Fibroblast of gingiva (primary cell): ENCODE results near the gene CPTP.
A peak's percentile ranks its signal among the peaks of the same experiment; 100 is the strongest.
"Not testable (repeated sequence)": the region's sequence is repeated elsewhere in the genome, so short reads cannot be mapped to it uniquely, and the experiment has no call there.

ENCODE experiments used
- DNase-seq: peaks from one replicate; pipeline ENCODE4 v3.0.0-alpha.2; 2011; ENCODE audit warnings: low read depth

CPTP gene

DNA sequence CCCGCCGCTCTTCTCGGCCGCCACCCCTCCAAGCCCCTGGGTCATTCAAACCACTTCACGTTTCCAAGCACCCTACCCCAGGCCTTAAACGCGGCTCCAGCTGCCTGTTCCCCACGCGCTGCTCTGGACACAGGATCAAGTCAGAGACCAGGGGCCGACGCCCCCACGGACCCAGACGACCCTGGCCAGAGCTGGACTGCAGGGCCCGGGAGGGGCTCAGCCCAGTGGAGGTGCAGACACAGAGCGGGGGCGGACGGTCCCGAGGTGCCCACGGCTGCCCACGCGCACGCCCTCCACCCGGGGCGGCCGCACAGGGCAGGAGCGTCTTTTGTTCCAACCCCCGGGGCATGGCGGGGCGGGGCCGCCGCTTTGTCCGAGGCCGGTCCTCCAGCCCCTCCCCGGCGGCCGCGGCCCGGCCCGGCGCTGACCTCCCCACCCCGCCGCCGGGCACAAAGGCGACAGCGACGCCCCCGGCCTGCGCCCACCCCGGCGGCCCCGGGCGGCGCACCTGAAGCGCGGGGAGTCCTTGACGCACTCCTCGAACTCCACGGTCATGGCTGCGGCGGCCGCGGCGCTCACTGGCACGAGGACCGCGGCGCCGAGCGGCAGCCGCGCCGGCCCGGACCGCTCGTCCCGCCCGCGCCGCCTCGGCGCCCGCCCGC lies 17.2 kb upstream of the CPTP start:
- peak; percentile 40 for DNase-seq

DNA sequence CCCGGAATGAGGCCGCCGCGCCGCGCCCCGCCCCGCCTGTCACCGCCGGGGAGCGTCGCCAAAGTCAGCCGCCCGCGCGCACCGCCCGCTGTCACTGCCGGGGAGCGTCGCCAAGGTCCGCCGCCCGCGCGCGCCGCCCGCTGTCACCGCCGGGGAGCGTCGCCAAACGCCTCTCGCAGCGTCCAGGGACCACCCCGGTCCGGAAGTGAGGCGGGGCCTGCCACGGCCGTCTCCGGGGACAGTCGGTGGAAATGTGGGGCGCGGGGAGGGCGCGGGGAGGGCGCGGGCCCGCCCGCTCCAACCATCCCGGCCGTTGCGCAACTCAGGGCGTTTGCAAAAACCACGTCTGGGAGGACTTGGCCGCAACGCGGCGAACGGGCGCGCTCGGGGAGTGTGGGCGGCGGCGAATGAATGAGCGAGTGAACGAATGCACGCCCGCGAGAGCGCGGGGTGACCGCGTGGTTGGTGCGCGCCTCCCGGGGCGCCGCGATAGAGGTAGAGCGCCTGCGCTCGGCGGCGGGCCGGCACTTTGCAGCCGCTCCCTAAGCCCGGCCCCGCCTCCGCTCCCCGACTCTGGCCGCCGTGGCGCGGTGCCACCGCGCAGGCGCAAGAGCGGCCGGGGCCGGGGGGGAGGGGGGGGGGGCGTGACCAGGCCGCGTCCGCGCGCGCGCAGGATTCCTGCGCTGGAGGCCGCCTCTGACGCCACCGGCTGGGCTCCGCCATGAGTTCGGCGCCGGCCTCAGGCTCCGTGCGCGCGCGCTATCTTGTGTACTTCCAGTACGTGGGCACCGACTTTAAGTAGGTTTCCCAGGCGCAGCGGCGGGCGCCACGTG lies 16.5 kb upstream of the CPTP start, which contains the start of the genes ACAP3 and PUSL1:
Gene ACAP3, minus strand, starts transcription at position 8 of the 833 bp plus-strand sequence. CDS start 115 bp downstream, outside the sequence.
Gene PUSL1, plus strand, starts transcription at position 675 of the 833 bp plus-strand sequence. Its CDS starts 47 bp downstream, at position 722.
- DNase-seq: peak; percentile 97

DNA sequence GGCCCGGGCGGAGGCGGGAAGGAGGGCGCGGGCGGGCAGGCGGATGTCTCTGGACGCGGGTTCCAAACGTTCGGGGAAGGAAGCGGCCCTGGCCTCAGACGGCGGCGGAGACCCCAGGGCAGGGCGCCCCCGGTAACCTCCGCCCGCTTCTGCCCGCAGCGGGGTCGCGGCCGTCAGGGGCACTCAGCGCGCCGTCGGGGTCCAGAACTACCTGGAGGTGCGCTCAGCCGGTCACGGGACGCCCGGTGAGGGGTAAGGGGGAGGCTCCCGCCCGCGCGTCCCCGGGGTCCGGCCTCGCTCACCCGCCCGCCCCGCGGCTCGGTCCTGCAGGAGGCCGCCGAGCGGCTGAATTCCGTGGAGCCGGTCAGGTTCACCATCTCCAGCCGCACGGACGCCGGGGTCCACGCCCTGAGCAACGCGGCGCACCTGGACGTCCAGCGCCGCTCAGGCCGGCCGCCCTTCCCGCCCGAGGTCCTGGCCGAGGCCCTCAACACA lies 15.8 kb upstream of the CPTP start:
- DNase-seq: no peak

DNA sequence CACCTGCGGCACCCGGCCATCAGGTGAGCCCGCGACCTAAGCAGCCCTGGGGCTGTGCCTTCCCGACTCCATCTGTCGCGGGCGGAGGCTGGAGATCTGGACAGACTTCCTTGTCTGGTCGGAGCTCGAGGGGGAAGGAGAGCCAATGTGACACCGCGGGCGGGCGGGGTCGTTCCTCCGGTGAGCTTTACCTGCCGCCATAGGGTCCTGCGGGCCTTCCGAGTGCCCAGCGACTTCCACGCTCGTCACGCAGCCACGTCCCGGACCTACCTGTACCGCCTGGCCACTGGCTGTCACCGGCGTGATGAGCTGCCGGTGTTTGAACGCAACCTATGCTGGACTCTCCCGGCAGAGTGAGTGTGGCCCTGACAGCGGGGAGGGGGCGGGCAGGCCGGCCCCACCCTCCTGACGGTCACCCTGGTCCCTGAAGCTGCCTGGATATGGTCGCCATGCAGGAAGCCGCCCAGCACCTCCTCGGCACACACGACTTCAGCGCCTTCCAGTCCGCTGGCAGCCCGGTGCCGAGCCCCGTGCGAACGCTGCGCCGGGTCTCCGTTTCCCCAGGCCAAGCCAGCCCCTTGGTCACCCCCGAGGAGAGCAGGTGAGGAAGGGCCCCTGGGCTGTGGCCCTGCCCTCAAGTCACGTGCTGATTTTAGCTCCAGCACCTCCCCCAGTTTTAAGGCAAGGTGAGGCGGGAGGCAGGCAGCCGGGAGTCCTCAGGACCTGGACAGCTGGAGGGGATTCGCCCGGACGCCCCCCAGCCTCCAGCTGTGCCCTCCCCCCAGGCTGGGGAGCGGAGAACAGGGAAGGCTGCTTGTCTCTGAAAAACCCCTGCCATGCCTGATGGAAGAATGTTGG lies 15.1 kb upstream of the CPTP start:
- DNase-seq: no peak

DNA sequence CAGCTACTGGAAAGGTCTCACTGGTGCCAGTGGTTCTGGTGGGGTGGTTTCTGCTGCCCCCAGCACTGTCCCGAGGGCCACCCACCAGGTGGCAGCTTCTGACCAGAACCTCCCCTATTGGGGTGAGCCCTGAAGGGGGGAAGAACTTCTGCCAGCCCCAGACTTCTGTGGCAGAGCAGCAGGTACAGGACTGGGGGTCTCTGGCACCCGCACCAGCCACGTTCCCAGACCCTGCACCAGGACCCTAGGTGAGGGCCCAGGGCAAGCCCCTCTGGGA lies 14.6 kb upstream of the CPTP start:
- DNase-seq: no peak

DNA sequence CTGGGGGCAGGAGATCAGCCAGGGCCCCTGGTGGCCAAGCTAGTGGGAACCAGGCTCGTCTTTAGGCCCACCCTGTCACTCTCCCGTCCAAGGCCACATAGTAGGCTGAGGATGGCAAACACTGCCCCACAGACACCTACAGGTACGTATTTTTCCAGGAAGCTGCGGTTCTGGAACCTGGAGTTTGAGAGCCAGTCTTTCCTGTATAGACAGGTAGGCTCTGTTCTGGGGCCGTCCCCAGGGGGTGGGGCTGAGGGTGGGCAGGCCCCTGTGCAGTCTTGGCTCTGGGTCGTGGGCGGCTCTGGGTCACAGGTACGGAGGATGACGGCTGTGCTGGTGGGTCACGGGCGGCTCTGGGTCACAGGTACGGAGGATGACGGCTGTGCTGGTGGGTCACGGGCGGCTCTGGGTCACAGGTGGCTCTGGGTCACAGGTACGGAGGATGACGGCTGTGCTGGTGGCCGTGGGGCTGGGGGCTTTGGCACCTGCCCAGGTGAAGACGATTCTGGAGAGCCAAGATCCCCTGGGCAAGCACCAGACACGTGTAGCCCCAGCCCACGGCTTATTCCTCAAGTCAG lies 14.0 kb upstream of the CPTP start:
- DNase-seq: no peak

DNA sequence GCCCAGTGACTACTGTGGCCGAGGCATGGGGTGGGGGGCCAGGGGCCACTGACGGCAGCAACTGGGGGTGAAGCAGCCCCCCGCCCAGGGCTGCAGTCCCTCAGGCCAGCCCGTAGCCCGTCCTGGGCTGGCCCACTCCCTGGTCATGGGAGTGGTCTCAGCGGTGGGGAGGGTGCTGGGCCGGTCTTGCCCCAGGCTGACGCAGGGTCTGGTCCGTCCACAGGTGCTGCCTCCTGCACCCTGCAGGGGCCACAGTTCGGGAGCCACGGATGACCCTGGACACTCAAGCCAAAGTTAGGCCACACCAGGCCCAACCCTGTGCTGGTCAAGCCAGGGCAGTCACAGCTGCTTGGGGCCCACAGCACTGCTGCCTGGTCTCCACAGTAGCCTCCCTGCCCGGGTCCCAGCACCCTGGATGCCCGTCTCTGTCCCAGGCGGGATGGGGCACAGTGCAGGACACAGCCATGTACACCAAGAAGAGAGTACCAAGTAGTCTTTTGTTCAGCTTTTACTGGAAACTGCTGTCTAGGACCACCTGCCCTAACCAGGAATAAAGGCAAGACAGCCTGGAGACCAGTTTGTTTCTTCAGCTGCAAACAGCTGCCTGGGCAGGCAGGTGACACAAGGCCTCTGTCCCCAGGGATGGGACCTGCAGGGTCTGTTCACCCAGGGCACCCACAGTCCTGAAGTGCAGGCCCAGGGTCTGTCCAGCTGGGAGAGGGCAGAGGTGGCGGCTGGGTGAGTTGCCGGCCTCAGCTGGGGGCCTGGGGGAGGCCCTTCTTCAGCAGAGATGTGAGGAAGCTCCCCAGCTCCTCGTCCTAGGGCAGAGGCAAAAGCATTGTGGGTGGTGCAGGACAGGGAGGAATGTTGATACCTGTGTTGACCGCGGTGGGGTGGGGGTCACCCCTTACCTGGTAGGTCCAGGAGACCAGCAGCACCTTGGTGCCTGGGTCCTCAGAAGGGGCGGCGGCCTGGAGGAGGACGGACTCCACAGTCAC lies 13.2 kb upstream of the CPTP start:
- no peak for DNase-seq

DNA sequence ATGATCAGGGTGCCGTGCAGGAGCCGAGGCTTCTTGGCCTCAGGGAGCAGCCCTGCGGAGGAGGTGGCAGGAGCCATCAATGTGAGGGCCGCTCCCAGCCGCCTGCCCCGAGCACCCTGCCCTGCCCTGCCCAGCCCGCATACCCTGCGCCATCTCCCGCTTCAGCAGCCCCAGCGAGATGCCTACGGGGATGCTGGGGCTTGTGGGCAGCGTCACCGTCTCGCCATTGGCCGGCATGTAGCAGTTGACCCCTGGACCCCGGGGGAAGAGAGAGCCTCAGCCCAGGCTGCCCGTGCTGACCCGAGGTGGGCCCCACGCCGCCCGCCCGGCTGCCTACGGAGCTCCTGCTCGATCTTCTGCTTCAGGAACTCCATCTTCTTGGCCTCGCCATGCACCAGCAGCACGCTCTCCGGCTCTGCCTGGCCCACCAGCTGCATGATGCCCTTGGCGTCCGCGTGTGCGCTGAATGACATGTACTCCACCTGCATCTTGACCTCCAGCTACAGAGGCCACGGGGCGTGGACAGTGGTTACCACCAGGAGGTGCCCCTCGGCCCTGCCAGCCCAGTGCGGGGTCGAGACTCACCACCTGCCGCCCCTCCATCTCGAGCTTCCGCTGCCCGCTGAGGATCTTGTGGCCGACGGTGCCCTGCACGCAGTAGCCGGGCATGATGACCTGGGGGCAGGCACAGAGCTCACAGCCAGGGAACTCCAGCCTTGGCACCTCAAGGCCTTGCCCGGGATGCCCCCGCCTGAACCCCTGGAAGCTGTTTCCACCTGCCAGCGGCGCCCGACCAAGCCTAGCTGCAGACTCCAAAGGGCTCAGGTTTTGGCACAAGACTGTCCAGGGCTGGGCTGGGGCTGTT lies 11.9 kb upstream of the CPTP start:
- no peak for DNase-seq

DNA sequence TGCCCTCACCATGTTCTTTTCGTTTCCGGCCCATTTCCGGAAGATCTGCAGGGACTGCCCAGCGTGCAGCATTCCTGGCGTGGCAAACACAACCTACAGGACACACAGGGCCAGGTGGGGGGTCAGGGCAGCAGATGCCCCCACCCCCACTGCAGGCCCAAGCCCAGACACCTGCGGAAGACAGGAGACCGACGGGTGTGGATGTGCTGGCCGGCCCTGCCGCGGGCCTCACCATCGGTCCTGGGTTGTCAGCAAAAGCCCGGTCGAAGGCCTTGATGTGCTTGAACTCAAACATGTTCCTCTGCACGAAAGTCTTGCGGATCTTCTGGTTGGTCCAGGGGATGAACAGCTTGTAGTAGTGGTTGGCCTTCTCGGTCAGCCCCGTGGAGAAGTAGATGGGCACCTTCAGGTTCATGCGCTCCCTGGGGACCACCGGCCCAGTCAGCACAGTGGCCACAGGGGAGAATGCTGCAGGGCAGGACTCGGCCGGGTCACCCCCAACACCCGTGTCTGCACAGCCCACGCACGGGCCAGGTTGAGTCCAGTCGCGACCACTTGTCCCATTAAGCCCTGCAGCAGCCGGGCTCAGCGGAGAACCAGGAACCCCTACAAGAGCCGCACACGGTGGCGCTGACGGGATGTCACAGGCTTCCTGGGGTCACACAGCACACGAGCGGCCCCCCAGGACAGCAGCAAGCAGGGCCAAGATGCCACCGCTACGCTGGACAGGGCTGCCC lies 10.9 kb upstream of the CPTP start:
- DNase-seq: no peak

DNA sequence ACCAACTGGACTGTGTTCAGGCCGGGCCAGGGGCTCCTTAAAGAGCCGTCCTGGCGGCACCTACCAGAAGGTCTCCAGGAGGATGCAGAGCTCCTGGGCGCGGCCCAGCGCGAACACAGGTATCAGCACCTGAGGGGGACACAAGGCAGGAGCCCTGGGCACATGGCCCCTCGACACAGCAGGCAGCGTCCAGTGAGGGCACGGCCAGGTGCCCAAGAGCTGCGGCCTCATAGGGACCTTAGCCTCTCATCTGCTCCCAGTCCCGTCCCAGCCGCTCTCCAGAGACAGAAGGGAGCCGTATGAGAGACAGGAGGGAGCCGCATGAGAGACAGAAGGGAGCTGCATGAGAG lies 10.4 kb upstream of the CPTP start:
- DNase-seq: no peak

DNA sequence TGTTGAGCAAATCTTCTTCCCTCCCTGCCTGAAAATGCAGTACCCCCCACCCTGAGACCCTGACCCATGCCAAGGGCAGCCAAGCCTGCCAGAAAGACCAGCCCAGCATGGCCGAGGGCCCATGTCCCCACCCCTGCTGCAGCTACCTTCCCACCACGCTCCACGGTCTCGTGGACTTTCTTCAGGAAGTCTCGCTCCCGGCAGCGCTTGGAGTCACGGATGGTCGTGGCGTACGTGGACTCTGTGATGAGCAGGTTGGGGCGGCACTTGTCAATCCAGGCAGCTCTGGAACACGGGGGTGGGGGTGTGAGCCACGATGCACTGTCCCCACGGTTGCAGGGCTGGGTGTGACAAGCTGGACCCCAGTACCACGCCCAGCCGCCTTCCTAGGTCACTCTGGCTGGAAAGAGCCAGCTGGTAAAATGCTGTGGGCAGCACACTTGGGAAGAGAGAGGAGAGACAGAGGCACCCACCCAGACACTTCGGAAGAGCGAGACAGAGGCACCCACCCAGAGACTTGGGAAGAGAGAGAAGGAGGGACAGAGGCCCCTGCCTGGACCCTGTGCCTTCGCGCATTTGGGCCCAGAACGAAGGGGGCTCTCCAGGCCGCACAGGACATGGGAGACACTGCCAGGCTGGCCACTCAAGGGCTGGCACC lies 9.8 kb upstream of the CPTP start:
- no peak for DNase-seq

DNA sequence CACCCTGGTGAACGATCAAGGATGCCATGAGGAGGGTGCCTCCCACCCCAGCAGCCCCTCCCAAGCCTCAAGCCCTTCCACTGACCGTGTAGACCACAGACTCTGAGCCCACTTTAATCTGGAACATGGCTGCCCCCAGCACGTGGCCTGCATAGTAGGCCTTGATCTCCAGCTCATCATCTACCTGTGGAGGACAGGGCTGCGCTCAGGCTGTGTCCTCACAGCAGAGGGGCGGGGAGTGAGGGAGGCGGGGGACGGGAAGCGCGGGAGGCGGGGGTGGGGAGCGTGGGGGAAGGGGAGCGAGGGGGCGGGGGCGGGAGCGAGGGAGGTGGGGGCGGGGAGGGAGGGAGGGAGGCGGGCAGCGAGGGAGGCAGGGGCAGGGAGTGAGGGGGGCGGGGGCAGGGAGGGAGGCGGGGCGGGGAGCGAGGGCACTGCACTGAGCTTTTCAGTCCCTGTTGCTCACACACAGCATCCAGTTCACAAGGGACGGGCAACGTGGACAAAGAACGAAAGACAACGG lies 9.1 kb upstream of the CPTP start:
- no peak for DNase-seq

DNA sequence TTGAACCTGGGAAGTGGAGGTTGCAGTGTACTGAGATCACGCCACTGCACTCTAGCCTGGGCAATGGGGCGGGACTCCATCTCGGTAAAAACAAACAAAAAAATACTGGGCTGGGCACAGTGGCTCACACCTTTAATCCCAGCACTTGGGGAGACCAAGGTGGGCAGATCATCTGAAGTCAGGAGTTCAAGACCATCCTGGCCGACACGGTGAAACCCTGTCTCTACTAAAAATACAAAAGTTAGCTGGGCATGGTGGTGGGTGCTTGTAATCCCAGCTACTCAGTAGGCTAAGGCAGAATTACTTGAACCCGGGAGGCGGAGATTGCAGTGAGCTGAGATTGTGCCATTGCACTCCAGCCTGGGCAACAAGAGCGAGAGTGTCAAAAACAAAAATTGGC lies 8.4 kb upstream of the CPTP start:
- not testable (repeated sequence) for DNase-seq

DNA sequence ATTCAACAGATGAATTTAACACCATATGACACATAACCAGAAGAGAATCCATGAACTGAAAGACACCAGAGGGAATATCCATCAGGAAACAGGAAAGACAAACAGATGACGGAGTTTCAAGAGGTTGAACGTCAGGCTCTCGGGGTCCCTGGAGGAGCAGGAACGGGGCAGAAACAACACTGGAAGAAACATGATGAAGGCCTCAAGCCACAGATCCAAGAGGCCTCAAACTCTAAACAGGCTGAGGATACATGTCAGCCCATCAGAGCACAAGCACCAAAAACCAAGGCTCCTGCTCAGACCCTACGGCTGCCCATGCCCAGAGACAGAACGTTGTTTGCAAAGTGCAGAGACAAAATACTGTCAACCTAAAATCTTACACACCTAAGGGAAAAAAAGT lies 7.2 kb upstream of the CPTP start:
- no peak for DNase-seq

DNA sequence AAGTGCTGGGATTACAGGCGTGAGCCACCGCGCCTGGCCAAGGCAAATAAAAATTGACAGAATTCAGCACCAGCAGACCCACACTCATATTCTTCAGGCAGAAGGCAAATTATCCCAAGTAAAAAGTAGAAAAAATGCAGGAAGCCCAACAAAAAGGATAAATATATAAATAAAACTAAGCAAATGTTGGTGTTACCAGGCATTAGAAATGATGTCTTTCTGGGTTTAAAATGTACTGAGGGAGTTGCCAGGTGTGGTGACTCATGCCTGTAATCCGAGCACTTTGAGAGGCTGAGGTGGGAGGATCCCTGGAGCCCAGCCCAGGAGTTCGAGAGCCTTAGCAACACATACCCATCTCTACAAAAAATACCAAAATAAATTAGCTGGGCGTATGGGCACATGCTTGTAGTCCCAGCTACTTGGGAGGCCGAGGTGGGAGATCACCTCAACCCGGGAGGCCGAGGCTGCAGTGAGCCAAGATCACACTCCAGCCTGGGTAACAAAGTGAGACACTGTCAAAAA lies 6.4 kb upstream of the CPTP start:
- peak; percentile 96 for DNase-seq

DNA sequence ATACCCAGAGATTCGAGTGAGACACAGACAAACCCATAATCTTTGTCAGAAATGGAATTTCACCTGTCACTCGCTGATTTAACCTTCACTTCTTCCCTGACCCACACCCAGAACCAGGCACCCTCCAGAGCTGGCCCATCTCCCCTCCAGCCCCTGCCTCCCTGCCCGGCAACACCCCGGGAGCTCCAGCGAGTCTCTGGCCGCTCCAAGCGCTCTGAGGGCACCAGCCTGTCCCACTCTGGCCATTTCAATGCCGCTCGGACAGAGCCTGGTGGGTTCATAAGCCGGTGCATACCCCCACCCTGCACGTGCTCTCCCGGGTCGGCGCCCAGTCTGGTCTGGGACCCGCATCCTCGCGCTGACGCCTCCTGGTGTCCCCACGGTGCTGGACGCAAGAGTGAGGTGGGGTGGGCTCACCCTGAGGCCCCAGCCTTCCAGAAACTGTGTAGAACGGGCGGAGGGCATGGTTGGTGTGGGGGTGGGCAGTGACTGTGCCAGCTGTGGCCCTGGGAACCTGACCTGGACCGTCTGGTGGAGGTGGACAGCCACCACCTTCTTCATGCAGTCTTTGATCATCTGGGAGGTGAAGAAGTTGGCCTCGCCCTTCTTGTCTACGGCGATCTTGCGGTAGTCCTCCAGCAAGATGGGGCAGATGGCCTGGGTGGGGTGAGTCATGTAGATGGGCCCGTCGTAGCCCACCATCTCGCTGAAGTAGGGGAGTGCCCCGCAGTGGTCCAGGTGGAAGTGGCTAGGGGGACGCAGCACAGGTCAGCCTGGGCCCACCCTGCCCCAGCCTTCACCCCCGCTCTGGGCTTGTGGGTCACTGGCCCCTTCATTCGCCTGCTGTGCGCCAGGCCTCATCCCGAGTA lies 5.6 kb upstream of the CPTP start:
- no peak for DNase-seq

DNA sequence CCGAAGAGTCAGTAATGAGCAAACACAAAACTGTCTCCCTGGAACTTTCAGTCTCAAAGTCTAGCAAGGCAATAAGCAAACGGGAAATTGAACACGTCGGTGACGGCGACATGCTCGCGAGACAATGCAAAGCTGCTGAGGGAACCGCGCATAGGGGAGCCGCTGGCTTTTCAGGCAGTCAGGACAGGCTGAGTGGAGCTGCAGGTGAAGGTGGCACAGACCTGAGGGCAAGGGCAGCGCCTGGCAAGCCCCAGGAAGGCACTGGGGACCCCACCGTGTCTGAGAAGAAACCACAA lies 5.0 kb upstream of the CPTP start:
- DNase-seq: no peak
